ENCODE data around the gene TMEM63B.
A peak's percentile ranks its signal among the peaks of the same experiment; 100 is the strongest.
"Not testable (repeated sequence)": the region's sequence is repeated elsewhere in the genome, so short reads cannot be mapped to it uniquely, and the experiment has no call there.

Gene TMEM63B

GRCh38 chr6:44088827-44089590 is 38.3 kb upstream of the TMEM63B start:
- DNase-seq (ENCODE audit: low spot score in 2 of 2): no peak
- Histone ChIP-seq H3K4me1 (no peaks in the 10 kb centered on the region), H3K9me3 (no peaks in the 10 kb centered on the region), H3K4me3 (no peak overlapping the region), H3K36me3 (replicated peaks) (no peaks in the 10 kb centered on the region), H3K27me3 (ENCODE audit: low read depth) (no peaks in the 10 kb centered on the region)
- in situ Hi-C loops (cut with MboI; ENCODE audit: low sequenced_read_pairs): loop anchor here (5.0 to 25.0 kb wide), 2 partner anchors 63 to 427 kb away; no protein-coding TSS in a partner anchor

DNA sequence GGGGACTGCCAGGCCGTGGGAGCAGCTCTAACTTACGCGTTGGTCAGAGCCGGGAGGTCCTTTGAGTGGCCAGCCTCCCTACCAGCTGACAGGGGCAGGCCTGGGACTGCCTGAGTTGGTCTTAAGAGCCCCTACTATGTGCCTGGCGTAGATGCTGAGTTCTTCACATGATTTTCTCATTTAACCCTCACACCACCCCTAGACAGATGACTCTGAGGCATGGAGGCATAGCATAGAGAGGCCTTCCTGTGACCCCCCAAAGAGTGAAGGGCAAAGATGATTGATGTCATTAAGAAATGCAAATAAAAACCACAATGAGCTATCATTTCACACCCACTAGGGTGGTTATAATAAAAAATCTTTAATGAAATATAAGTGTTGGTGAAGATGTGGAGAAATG is 36.9 kb upstream of the TMEM63B start:
- no peak overlapping the region for H3K4me3 ChIP-seq
- H3K4me1 ChIP-seq: no peaks in the 10 kb centered on the region
- no peak for DNase-seq (ENCODE audit: low spot score in 2 of 2)
- no peaks in the 10 kb centered on the region for H3K9me3 ChIP-seq
- in situ Hi-C loops (cut with MboI; ENCODE audit: low sequenced_read_pairs): loop anchor here (25.0 kb wide), 1 partner anchor 428 kb away; no protein-coding TSS in a partner anchor
- no peaks in the 10 kb centered on the region for H3K36me3 ChIP-seq (replicated peaks)
- no peaks in the 10 kb centered on the region for H3K27me3 ChIP-seq (ENCODE audit: low read depth)

DNA sequence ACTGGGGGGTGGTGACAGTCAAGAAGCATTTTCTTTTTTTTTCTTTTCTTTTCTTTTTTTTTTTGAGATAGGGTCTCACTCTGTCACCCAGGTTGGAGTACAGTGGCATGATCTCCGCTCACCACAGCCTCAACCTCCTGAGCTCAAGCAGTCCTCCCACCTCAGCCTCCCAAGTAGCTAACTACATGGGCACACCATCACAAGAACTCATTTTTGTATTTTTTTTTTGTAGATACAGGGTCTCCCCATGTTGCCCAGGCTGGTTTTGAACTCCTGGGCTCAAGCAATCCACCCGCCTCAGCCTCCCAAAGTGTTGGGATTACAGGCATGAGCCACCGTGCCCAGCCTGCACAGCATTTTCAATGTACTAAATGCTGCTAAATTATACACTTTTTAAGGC is 36.0 kb upstream of the TMEM63B start:
- H3K4me1 ChIP-seq; H3K4me3 ChIP-seq; DNase-seq (ENCODE audit: low spot score in 2 of 2); H3K27me3 ChIP-seq (ENCODE audit: low read depth); H3K36me3 ChIP-seq (replicated peaks); H3K9me3 ChIP-seq: not testable (repeated sequence)
- in situ Hi-C loops (cut with MboI; ENCODE audit: low sequenced_read_pairs): loop anchor here (25.0 kb wide), 1 partner anchor 429 kb away; no protein-coding TSS in a partner anchor

GRCh38 chr6:44091981-44092884 is 35.1 kb upstream of the TMEM63B start:
- Histone ChIP-seq H3K9me3 (no peaks in the 10 kb centered on the region), H3K4me1 (no peaks in the 10 kb centered on the region), H3K27me3 (ENCODE audit: low read depth) (no peaks in the 10 kb centered on the region), H3K4me3 (no peak overlapping the region), H3K36me3 (replicated peaks) (no peaks in the 10 kb centered on the region)
- in situ Hi-C loops (cut with MboI; ENCODE audit: low sequenced_read_pairs): loop anchor here (25.0 kb wide), 1 partner anchor 430 kb away; no protein-coding TSS in a partner anchor
- DNase-seq (ENCODE audit: low spot score in 2 of 2): no peak

GRCh38 chr6:44093066-44093465 is 34.3 kb upstream of the TMEM63B start:
- in situ Hi-C loops (cut with MboI; ENCODE audit: low sequenced_read_pairs): loop anchor here (25.0 kb wide), 1 partner anchor 431 kb away; no protein-coding TSS in a partner anchor
- no peaks in the 10 kb centered on the region for H3K4me1 ChIP-seq
- H3K9me3 ChIP-seq: no peaks in the 10 kb centered on the region
- DNase-seq (ENCODE audit: low spot score in 2 of 2): no peak
- no peaks in the 10 kb centered on the region for H3K36me3 ChIP-seq (replicated peaks)
- no peaks in the 10 kb centered on the region for H3K27me3 ChIP-seq (ENCODE audit: low read depth)
- no peak overlapping the region for H3K4me3 ChIP-seq

- DNase-seq (ENCODE audit: low spot score in 2 of 2): no peak
- in situ Hi-C loops (cut with MboI; ENCODE audit: low sequenced_read_pairs): loop anchor here (25.0 kb wide), 1 partner anchor 432 kb away; no protein-coding TSS in a partner anchor
- no peaks in the 10 kb centered on the region for H3K27me3 ChIP-seq (ENCODE audit: low read depth)
- no peaks in the 10 kb centered on the region for H3K36me3 ChIP-seq (replicated peaks)
- H3K4me1 ChIP-seq: no peaks in the 10 kb centered on the region
- H3K9me3 ChIP-seq: no peaks in the 10 kb centered on the region
- no peak overlapping the region for H3K4me3 ChIP-seq
Observed at GRCh38 chr6:44093750-44094402, 33.5 kb upstream of the TMEM63B start.

GRCh38 chr6:44094403-44095242 is 32.7 kb upstream of the TMEM63B start:
- in situ Hi-C loops (cut with MboI; ENCODE audit: low sequenced_read_pairs): loop anchor here (25.0 kb wide), 1 partner anchor 432 kb away; no protein-coding TSS in a partner anchor
- no peaks in the 10 kb centered on the region for H3K9me3 ChIP-seq
- no peak for DNase-seq (ENCODE audit: low spot score in 2 of 2)
- H3K4me3 ChIP-seq: no peak overlapping the region
- H3K27me3 ChIP-seq (ENCODE audit: low read depth): no peaks in the 10 kb centered on the region
- H3K4me1 ChIP-seq: no peaks in the 10 kb centered on the region
- H3K36me3 ChIP-seq (replicated peaks): no peaks in the 10 kb centered on the region

DNA sequence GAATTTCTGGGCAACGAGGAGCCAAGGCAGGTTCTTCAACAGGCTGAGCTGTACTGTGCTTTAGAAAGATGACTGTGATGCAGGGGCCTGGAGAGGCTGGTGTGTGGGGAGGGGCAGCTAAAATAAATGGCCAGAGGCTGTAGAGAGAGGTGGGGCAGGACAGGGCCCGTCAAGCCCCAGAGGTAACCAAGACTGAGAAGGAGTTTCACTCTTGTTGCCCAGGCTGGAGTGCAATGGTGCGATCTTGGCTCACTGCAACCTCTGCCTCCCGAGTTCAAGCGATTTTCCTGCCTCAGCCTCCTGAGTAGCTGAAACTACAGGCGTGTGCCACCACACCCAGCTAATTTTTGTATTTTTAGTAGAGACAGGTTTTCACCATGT is 32.1 kb upstream of the TMEM63B start:
- not testable (repeated sequence) for H3K36me3 ChIP-seq (replicated peaks); H3K4me1 ChIP-seq; H3K27me3 ChIP-seq (ENCODE audit: low read depth); H3K4me3 ChIP-seq; DNase-seq (ENCODE audit: low spot score in 2 of 2); H3K9me3 ChIP-seq
- in situ Hi-C loops (cut with MboI; ENCODE audit: low sequenced_read_pairs): loop anchor here (25.0 kb wide), 1 partner anchor 433 kb away; no protein-coding TSS in a partner anchor

GRCh38 chr6:44096612-44097011 is 30.7 kb upstream of the TMEM63B start:
- Histone ChIP-seq H3K27me3 (ENCODE audit: low read depth) (no peaks in the 10 kb centered on the region), H3K4me1 (no peaks in the 10 kb centered on the region), H3K4me3 (no peak overlapping the region), H3K9me3 (no peaks in the 10 kb centered on the region), H3K36me3 (replicated peaks) (no peaks in the 10 kb centered on the region)
- peak in 1 of 2 experiments; percentile 77 for DNase-seq (ENCODE audit: low spot score in 2 of 2)
- in situ Hi-C loops (cut with MboI; ENCODE audit: low sequenced_read_pairs): loop anchor here (25.0 kb wide), 1 partner anchor 434 kb away; no protein-coding TSS in a partner anchor

- Histone ChIP-seq H3K36me3 (replicated peaks) (no peaks in the 10 kb centered on the region), H3K27me3 (ENCODE audit: low read depth) (no peaks in the 10 kb centered on the region), H3K9me3 (no peaks in the 10 kb centered on the region), H3K4me1 (no peaks in the 10 kb centered on the region), H3K4me3 (no peak overlapping the region)
- DNase-seq (ENCODE audit: low spot score in 2 of 2): no peak
- in situ Hi-C loops (cut with MboI; ENCODE audit: low sequenced_read_pairs): loop anchor here (25.0 kb wide), 1 partner anchor 436 kb away; no protein-coding TSS in a partner anchor
Observed at GRCh38 chr6:44097782-44098317, 29.5 kb upstream of the TMEM63B start.

- Histone ChIP-seq H3K4me1 (no peaks in the 10 kb centered on the region), H3K27me3 (ENCODE audit: low read depth) (no peaks in the 10 kb centered on the region), H3K9me3 (no peaks in the 10 kb centered on the region), H3K36me3 (replicated peaks) (peaks cover 8% of the 10 kb centered on the region), H3K4me3 (no peak overlapping the region)
- no peak for DNase-seq (ENCODE audit: low spot score in 2 of 2)
- in situ Hi-C loops (cut with MboI; ENCODE audit: low sequenced_read_pairs): loop anchor here (25.0 kb wide), 1 partner anchor 437 kb away; no protein-coding TSS in a partner anchor
Observed at GRCh38 chr6:44099192-44099591, 28.2 kb upstream of the TMEM63B start.

DNA sequence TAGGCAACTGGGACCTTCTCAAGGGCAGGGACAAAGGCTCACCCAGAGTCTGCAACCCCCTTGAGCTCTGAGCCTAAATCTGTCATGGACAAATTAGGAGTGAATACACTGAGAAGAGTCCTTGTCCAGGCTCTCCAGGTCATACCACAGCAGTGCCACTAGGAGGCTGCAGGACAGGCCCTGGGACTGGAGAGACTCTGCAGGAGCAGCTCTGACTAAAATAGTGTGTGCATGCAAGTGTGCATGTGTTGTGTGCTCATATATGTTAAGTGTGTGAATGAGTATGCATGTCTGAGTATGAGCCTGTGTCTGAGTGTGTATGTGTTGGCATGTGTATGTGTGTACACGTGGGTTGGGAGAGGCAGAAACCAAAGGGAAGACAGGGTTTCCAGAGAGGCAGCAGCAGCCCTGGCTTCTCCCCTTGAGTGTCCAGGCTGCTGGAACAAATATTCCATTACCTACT is 27.2 kb upstream of the TMEM63B start:
- peak; percentile 15 to 38 for DNase-seq (ENCODE audit: low spot score in 2 of 2)
- no peaks in the 10 kb centered on the region for H3K4me1 ChIP-seq
- in situ Hi-C loops (cut with MboI; ENCODE audit: low sequenced_read_pairs): no loop called here

More for the DNA sequence above, 27.2 kb upstream of the TMEM63B start:
- Histone ChIP-seq H3K27me3 (ENCODE audit: low read depth) (no peaks in the 10 kb centered on the region), H3K36me3 (replicated peaks) (peaks cover 18% of the 10 kb centered on the region), H3K9me3 (no peaks in the 10 kb centered on the region), H3K4me3 (no peak overlapping the region)
